Glomerular visceral epithelial cell (primary cell): ENCODE results near the gene SLC29A1.
"Not testable (repeated sequence)": the region's sequence is repeated elsewhere in the genome, so short reads cannot be mapped to it uniquely, and the experiment has no call there.

ENCODE experiments used
- DNase-seq: peaks from one replicate; pipeline ENCODE4 v3.0.0-alpha.2; 2016; ENCODE audit errors: extremely low spot score

The SLC29A1 gene

DNA sequence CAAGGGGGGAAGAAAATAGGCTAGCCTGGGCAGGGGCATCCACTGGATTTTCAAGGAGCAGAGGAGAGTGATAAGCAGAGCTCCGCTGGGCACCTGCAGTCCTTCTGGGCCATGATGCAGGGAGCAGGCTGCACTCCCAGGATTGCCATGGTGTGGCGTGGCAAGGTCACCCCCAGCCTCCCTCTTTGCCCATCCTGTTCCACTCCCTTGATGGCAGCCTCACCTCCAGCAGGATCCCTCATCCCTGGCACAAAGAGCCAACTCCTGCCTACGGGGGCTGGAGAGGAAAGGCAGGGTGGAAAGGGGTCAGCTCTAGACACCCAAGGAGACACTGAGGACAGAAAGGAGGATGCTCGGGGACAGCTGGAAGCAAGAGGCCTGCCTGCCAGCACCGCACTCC is 29.1 kb upstream of the SLC29A1 start:
- DNase-seq = no peak

DNA sequence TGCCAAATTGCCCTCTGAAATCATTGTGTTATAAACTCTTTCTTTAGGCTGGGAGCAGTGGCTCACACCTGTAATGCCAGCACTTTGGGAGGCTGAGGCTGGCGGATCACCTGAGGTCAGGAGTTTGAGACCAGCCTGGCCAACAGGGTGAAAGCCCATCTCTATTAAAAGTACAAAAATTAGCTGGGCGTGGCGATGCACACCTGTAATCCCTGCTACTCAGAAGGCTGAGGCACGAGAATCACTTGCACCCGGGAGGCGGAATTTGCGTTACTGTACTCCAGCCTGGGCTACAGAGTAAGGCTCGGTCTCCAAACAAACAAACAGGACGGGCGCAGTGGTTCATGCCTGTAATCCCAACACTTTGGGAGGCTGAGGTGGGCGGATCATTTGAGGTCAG is 27.0 kb upstream of the SLC29A1 start:
- not testable (repeated sequence) for DNase-seq

DNA sequence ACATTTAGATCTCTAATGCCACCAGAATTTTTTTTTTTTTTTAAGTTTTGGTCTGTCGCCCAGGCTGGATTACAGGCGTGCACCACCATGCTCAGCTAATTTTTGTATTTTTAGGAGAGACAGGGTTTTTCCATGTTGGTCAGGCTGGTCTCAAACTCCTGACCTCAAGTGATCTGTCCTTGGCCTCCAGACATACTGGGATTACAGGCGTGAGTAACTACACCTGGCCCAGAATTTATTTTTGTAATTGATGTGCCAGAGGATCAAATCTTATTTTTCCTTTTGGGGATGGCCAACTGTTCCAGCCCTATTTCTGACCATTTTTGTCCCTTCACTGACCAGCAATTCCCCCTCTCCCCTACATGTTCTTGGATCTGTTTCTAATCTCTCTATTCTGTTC is 24.7 kb upstream of the SLC29A1 start:
- no peak for DNase-seq

DNA sequence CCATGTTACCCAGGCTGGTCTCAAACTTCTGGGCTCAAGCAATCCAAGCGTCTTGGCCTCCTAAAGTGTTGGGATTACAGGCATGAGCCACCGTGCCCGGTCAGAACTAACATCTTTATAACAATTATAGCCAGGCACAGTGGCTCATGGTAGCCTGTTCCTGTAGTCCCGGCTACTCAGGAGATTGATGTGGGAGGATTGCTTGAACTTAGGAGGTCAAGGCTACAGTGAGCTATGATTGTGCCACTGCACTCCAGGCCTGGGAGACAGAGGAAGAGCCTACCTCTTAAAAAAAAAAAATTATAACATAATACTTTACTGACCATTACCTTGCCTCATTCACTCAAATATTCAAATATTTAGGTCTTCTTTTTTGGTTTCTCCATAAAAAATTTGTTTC is 23.5 kb upstream of the SLC29A1 start:
- no peak for DNase-seq

DNA sequence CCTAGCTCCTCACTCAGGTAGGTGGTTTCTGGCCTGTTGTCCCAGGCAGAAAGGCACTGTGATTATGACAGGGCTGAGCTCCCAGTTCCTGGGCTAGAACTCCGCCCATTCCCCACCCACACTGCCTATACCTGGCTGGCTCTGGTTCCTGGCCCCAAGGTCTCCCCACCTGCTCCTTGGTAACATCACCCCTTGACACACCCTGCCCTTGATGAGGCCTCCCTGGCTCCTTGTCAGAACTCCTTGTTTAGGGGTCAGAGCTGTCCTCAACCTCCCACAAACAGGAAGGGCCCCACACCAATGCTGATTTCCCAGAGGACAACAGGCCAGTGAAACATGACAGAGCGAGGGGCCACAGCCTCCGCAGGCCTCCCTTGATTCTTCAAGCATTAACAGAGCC is 22.2 kb upstream of the SLC29A1 start:
- no peak for DNase-seq

DNA sequence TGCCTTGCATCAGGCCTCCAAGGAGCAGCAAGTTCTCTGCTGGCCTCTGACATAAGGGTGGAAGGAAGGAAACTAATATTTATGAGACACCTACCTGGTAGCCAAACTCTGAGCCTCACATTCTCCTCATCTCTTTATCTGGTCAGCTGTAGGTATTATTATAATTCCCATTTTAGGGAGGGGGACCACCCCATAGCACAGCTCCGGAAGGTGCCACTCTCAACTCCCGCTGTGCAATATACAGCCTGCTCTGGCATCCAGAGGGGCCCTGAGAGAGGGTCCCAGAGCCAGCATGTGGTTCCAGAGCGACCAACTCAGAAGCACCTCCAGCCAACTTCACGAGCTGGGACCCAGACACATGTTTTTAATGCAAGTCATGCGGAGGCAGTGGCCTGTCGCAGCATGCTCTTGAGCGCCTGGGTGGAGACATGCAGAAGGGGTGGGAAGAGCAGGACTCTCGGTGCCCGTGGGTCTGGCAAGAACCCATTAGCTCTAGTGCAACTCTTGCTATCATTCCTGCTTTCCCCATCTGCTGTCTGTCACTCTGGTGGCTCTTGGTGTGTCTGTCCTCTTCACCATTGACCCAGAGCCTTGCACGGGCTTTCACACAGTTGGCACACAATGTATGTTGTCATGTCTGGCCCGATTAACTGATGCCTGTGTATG is 21.6 kb upstream of the SLC29A1 start:
- no peak for DNase-seq

DNA sequence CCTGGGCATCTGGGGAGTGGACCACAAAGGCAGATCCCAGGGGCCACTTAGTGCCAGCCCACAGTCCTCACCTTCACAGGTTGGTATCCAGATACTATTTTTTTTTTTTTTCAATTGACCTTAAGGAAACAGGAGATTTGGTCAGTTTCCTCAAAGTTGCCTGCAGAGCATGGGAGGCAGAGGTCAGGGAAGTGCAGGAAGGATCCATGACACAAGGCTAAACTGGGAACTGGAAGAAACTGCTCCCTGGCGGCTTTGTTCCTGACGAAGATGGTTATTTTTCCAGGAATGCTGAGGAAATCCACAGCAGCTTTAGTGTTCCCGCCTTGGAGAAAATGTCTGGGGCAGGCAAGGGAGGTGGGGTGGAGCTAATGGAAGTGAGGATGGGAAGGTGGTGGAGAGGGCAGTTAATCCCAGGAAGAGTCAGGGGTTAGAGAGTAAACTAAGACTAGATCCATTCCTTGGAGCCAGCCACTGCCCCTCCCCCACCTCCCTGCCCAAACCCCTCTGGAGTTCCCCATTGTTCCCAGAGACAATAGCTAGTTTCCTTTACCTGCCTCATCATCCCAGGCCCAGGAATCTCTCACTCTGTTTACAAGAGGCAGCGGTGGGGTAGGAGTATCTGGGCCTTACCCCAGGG is 20.9 kb upstream of the SLC29A1 start:
- no peak for DNase-seq

DNA sequence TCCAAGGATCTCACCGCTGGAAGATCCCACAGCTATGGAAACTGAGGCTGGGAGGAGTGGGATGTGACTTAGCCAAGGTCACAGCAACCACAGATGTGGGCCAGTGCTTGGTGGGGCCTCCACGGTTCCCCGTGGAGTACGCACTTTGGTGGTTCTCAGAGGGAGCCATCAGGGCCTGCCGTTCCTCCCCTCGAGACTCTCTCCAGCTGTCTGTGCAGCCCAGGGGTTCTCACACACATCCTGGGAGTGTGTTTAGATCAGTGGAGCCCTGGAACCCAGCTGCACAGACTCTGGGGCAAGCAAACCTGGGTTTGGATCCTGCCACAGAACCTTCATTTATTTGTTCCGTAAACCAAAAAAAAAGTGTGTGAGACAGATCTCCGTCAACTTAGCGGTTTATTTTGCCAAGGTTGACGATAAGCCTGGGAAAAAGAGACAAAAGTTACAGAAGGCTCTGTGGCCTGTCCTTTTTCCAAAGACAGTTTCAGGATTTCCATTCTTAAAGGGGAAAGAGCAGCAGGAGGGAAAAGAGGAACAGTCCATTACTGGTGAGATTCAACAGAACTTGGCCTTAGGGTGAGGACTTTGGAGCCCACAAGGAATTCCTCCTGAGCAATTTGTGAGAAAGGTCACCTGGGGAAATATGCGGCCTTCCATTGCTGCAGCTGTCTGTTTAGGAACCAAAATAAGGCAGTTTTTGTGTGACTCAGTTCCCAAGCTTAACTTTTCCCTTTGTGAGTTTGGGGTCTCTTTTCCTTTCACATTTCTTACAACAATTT is 20.2 kb upstream of the SLC29A1 start:
- DNase-seq = no peak

DNA sequence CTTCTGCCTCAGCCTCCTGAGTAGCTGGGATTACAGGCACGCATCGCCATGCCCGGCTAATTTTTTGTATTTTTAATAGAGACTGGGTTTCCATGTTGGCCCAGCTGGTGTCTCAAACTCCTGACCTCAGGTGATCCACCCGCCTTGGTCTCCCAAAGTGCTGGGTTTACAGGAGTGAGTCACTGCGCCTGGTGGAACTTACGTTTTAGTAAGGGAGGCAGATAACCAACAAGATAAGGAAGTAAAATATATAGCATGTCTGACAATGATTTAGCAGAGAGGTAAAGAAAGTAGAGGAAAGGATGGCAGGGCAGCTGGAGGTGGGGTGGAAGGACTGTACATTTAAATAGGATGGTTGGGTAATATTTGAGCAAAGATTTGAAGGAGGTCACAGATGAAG is 19.4 kb upstream of the SLC29A1 start:
- no peak for DNase-seq

DNA sequence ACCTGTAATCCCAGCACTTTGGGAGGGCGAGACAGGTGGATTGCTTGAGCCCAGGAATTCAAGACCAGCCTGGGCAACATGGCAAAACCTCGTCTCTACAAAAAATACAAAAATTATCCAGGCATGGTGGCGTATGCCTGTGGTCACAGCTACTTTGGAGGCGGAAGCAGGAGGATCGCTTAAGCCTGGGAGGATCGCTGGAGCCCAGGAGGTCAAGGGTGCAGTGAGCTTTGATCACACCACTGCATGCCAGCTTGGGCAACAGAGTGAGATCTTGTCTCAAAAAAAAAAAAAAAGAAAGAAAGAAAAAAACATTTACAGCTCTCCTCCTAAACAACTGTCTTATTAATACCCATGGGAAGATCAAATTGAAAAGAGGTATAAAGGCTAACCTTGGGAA is 15.4 kb upstream of the SLC29A1 start:
- no peak for DNase-seq

DNA sequence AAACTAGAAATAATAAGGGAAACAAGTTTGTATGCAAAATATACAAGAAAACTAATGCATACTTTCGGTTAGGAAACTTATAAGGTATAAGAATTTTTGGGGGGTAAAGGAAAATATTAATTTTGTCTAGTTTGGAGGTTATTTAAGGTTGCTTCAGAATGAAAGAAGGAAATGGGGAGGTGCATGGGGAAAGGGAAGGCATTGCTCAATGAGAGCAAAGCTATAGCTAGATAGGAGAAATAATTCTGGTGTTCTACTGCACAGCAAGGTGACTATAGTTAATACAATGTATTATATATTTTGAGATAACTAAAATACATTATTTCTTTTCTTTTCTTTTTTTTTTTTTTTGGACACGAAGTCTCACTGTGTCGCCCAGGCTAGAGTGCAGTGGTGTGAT is 12.1 kb upstream of the SLC29A1 start:
- no peak for DNase-seq

DNA sequence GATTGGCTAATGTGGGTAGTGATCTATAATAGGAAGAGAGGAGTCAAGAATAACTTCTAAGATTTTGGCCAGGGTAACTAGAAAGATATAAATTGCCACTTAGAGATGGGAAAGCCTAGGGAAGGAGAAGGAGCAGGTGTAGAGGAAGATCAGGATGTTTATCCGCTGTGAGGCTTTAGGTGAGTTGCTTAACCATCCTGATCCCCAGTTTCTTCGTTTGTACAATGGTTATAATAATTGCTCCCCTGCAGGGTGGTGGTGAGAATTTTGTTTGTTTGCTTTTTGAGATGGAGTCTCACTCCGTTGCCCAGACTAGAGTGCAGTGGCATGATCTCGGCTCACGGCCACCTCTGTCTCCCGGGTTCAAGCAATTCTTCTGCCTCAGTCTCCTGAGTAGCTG is 9.1 kb upstream of the SLC29A1 start:
- no peak for DNase-seq

DNA sequence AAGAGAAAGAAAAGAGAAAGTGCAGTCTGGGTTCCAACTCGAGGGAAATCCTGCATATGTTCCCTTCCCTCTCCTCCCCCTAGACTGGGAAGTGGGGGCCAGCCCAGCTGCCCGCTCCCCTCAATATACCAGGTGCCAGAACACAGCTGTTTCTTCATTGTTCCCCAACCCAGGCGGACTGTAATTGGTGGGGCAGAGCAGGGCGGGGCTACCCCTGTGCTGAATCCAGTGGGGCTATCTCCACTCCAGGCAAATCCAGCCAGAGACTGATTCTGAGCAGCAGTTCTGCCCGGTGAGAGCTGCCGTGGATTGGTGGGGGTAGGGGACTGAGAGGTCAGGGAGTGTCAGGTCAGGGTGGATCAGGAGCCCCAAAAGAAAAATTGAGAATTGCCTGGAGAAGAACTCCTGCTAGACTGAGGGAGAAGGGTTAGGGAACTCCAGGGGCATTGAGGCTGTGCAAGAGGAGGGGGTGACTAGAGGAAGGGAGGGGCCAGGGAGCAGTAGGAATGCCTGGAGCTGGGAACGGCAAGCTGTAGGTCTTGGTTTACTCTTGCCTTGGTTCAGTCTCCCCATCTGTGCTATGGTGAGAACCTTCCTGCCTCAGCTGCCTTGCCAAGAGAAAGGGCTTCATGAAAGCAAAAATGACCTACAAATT is 6.6 kb upstream of the SLC29A1 start, which contains the start of gene MYMX:
Gene MYMX (plus strand): TSS at position 250 of the 655 bp plus-strand sequence. CDS start 546 bp downstream, outside the sequence.
- no peak for DNase-seq

DNA sequence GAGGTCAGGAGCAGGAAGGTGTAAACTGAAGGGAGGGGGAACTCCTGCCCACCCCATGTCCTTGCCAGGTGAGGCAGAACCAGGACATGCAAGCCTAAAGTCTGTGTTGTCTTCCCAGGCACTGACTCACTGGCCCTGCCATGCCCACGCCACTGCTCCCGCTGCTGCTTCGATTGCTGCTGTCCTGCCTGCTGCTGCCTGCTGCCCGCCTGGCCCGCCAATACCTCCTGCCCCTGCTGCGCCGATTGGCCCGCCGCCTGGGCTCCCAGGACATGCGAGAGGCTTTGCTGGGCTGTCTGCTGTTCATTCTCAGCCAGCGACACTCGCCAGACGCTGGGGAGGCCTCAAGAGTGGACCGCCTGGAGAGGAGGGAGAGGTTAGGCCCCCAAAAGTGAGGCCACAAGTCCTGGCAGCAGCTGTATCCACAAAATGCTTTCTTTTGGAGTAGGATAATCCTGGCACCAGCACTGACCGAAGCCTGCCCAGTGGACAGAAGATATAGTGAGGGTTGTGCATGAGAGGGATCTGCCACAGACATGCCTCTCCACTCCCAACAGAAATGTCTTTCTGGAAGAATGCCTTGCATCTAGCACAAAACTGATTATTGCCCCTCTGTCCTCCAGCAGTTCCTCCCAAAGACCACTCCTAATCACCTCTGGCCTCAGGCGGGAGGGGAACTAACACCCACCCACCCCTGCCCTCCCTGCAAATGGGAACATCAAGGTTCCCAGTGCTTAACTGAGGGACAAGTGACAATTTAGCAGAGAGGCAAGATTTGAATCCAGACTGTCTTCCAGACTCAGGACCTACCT is 5.9 kb upstream of the SLC29A1 start:
- no peak for DNase-seq

DNA sequence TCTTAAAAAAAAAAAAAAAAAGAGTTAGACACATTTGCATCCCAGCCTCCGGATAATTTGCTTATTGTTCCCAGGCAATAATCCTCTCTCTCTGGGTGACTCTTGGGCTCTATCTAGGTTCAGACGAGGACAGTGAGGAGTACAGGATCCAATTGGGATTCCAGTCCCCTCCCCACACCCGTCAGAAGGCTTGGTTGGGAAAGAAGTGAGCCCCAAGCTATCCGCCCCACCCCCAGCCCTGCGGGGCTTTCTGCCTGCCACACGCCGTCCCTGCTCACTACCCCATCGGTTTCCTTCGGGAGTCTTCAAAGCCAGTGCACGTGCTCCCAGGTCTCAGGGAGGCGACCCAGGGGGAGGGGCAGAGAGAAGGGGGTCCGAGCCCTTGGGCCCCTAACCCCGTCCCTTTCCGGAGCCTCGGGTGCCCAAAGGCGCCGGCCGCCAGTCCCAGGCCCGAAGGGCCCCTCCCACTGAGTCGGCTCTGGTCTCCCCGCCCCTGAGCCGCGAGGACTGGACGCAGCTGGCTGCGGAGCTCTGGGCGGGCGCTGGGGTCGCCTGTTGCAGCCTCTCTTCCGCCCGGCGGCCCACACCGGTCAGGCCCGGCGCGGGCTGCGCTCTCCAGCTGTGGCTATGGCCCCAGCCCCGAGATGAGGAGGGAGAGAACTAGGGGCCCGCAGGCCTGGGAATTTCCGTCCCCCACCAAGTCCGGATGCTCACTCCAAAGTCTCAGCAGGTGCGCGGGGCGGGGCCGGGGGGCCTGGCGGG is 4.2 kb upstream of the SLC29A1 start:
- peak; percentile 74 for DNase-seq

DNA sequence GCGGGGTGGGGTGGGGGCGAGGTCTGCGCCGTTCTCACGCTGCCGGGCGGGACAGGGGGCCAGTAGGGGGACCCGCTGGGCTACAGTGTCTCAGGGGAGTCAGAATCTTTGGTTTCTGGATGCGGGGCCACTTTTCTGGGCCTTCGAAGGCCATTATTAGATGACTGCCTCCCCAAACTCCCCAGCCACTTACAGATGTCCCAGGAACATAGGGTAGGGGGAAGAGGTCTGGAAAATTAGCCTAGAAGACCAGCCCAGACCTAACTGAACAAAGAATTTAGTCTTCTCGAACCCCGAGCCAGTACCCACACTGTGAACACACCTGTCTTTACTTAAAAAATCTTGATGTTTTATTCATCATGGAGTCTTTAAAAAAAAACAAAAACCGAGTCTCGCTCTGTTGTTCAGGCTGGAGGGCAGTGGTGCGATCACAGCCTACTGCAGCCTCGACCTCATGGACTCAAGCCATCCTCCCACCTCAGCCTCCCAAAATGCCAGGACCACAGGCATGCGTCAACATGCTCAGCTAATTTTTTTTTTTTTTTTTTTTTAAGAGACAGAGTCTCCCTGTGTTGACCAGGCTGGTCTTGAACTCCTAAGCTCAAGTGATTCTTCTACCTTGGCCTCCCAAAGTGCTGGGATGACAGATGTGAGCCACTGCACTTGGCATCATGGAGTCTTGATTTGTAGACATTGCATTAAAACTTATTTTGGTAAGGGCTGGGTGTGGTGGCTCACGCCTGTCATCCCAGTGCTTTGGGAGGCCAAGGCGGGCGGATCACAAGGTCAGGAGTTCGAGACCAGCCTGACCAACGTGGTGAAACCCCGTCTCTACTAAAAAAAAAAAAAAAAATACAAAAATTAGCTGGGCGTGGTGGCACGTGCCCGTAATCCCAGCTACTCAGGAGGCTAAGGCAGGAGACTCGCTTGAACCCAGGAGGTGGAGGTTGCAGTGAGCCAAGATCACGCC is 3.3 kb upstream of the SLC29A1 start:
- DNase-seq = no peak

DNA sequence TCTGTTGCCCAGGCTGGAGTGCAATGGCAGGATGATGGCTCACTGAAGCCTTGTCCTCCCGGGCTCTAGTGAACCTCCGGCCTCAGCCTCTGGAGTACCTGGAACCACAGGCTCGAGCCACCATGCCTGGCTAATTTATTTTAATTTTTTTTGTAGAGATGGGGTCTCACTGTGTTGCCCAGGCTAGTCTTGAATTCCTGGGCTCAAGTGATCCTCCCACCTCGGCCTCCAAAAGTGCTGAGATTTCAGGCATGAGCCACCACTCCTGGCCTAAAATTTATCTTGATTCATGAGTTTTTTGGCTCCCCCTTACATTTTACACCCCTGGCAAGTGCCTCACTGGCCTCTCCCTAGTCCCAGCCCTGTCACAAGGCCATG is 2.5 kb upstream of the SLC29A1 start:
- no peak for DNase-seq

DNA sequence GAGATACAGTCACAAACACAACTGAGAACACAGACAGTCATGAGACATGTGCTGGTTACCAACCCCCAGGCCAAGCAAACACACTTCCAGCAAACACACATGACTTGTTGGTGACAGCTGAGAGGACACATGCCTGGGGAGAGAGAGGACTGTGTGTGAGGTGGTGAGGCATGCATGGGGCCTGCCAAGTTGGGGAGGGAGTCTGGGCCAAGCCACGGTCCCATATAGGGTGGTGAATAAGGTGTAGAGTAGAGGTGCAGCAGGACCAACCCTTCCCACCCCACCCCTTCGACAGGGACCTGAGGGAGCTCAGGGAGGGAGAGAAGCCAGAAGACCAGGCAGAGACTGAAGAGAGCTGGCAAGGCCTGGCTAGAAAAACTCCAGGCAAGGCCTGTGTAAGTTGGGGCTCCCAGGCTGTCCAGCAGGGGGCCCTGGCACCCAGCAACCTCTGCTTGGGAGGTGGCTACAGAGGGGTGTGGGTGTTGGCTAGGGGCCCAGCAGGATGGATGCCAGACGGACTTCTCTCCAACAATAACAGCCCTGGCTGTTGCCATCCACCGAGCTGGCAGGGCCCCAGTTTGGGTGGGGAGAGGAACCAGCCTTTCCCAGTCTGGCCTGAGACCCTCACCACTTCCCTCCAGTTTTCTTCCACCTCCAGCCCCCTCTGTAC is 2.0 kb upstream of the SLC29A1 start:
- peak; percentile 97 for DNase-seq

DNA sequence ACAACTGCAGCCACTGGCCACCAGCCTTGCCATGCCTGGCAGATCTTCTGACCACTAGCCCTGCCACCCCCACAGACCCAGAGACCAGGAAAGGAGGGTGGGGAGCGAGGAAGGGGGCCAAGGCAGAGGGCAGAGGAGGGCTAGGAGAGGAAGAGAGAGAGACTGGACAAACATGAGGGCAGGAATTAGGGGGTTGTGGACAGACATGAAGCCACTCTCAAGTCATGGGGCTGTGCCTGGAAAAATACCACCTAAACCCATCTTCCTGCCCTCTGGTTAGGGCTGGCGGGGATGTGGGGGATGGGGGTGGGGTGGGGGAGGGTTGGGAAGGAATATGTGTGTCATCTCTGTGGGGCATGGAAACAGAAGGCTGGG is 1.4 kb upstream of the SLC29A1 start:
- no peak for DNase-seq
